ENCODE measurements around the gene SETDB1.

DNA sequence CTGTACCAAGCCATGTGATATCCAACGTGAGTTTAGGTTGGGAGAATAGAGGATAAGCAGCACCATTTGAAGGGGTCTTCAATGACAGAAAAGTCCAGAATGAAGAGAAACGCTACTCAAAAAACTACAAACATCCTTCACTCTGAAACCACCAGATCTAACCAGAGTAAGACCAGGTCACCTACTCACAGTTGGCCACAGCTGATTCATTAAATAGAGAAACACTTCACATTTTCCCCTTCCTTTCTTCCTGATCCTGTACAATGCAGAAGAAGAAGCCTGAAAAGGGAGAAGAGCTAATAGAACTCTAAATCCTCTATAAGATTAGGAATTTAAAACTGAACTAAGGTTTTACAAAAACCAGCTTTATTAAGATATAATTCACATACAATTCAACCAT, 19.4 kb upstream of the SETDB1 start:
- TF ChIP-seq POLR2A (IDR thresholded peaks at IDR 0.05) (no peak), POLR2AphosphoS5 (IDR thresholded peaks at IDR 0.05) (no peak), EP300 (IDR thresholded peaks at IDR 0.05) (no peak)
- TF ChIP-seq, protein P1, sequence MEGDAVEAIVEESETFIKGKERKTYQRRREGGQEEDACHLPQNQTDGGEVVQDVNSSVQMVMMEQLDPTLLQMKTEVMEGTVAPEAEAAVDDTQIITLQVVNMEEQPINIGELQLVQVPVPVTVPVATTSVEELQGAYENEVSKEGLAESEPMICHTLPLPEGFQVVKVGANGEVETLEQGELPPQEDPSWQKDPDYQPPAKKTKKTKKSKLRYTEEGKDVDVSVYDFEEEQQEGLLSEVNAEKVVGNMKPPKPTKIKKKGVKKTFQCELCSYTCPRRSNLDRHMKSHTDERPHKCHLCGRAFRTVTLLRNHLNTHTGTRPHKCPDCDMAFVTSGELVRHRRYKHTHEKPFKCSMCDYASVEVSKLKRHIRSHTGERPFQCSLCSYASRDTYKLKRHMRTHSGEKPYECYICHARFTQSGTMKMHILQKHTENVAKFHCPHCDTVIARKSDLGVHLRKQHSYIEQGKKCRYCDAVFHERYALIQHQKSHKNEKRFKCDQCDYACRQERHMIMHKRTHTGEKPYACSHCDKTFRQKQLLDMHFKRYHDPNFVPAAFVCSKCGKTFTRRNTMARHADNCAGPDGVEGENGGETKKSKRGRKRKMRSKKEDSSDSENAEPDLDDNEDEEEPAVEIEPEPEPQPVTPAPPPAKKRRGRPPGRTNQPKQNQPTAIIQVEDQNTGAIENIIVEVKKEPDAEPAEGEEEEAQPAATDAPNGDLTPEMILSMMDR (IDR thresholded peaks at IDR 0.05): no peak
